LNCaP clone FGC (cell line): ENCODE results near the gene SGTB.

ENCODE experiments used
- DNase-seq: peaks from one replicate; pipeline ENCODE4 v3.0.0-alpha.2; 2011; ENCODE audit warnings: low read depth
- H3K4me3 ChIP-seq: 2 replicates; pipeline ENCODE4 v1.5.1; 2011; ENCODE audit warnings: mild to moderate bottlenecking, low read depth, low read length, control low read depth
- CTCF ChIP-seq: IDR thresholded peaks from 2 replicates; pipeline ENCODE4 v1.5.1; 2012; ENCODE audit warnings: mild to moderate bottlenecking; ENCODE audit not compliant: control insufficient read depth, insufficient read depth; ENCODE audit errors: extremely low read depth

SGTB gene

GRCh38 chr5:65646938-65647337, 75.0 kb downstream of the SGTB start:
- H3K4me3 ChIP-seq = no peak overlapping the region
- TF ChIP-seq CTCF = no peak
- no peak for DNase-seq

DNA sequence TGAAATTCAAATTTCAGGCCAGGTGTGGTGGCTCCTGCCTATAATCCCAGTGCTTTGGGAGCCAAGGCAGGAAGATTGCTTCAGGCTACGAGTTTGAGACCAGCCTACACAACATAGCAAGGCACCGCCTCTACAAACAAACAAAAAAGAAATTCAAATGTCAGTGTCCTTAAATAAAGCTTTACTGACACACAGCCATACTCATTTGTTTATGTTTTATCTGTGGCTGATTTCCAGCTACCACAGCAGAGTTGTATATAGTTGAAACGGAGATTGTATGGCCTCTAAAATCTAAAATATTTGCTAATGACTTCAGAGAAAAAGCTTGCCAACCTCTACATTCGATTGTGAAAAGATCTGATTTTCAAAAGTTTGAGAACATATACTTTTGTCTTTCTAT, 81.7 kb downstream of the SGTB start:
- no peak overlapping the region for H3K4me3 ChIP-seq
- TF ChIP-seq CTCF = no peak
- DNase-seq = peak; percentile 44

DNA sequence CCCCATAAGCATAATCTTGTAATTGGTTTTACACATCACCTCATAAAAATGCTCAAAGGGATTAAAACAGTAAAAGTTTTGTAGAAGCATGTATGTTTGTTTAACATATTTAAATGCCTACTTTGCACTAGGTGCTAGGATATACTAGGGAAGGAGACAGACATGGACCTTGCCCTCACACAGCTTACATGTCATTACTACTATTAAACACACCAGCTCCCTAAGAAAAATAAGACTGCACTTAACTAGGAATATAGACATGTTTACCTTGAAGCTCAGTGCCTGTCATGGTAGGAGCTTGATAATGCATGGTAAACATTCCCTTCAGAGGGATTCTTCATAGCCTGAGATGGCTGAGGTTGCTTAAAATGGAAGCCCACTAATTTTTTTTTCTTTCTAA, 90.9 kb downstream of the SGTB start:
- DNase-seq = no peak
- no peak for TF ChIP-seq CTCF
- H3K4me3 ChIP-seq = no peak overlapping the region

DNA sequence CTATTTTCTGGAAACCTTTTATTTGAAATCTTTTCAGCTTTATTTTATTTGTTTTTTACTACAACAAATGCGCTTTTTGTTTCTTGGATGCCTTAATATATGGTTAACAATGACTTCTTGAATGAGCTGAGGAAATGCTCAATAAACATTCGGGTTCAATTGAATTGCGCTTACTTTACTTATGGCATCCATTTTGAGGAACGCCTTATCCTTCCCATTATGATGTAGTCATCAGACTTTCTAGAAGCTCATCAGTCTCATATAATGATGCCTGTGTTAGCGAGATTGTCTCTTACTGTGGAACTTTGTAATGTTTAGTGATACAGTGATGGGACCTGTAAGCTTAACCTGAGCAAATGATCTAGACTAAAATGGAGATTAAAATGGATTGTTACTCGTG, 96.2 kb downstream of the SGTB start:
- peak overlapping the region; percentile 92 for H3K4me3 ChIP-seq
- DNase-seq = no peak

DNA sequence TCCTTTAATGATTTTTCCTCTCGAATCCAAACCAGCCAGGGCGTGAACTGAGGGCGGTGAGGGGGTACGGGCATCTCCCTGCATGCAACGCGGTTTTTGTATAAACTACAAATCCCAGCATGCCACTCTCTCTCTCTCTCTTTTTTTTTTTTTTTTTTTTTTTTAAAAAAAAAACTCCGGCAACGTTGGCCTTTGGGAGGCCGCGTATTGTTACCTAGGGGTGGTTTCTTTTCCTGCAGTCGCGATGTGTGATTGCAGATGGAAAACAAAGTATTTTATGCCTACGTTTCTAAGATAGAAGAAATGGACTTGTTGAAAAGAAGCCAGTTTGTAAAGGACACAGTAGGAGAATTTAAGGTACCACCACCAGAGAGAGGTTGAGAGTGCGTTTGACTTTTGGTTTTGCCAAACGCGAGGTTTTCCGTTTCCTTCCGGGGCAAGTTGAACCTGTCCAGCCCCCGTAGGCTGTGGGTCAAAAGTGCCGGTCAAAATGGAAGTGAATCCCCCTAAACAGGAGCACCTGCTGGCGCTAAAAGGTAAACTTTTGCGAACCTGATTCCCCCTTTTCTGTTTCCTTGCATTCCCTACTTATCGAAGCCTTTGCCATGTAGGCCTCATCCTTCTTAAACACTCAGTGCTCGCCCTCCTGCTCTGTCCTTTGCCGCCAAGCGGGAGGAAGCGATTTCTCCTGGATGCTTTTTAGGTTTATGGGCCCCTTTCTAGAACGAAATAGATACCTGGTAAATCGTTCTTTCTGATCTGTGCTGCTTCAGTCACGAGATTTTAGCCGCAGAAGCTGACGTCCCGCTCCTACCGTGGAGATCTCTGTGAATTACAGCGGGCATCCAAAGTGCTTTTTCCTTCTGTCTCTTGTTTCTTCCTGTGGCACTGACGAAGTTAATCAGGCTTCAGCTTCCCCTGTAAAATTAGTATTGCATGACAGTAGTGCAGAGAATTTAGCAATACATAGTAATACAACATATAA, 97.0 kb downstream of the SGTB start, which contains the start of the genes SHLD3 and TRAPPC13:
SHLD3 (plus strand) TSS at position 457 of the 985 bp plus-strand sequence. CDS start 4,561 bp downstream, outside the sequence.
TRAPPC13 (plus strand) TSS at position 457 of the 985 bp plus-strand sequence; CDS start at position 491, 34 bp downstream.
- H3K4me3 ChIP-seq = peak within 1 kb of the TSS; percentile 92
- no peak for TF ChIP-seq CTCF
- DNase-seq = peak; percentile 73

More for the DNA sequence above, 96.2 kb downstream of the SGTB start:
- TF ChIP-seq CTCF = no peak

DNA sequence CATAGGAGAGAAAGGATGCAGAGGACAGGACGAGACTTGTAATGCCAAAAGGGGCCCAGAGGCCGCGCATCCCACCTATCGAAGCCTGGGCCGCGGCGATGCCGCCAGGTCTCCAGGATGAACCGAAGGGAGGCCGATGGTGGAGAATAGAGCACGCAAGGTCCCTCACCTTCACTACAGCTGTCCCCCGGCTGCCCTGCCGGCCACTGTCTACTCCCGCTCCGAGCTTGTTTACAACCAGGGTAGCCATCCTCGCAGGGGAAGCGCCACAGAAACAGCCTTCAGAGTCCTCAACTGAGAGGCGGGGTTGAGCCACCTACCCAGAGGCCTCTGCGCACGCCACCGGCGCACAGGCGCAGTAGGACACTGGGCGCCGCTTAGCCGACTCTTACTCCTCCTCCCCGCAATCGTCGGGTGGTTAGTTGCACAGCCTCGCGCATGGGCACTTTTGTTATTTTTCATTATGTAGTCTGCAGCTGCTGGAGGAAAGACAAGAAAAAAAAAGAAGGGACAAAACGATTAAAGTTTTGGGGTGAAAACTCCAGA, 97.8 kb downstream of the SGTB start, which contains the start of gene TRIM23:
TRIM23 (minus strand) TSS at position 309 of the 546 bp plus-strand sequence; CDS start at position 250, 59 bp downstream.
- H3K4me3 ChIP-seq = peak within 1 kb of the TSS; percentile 92
- peak; percentile 82 for DNase-seq
- no peak for TF ChIP-seq CTCF
